ENCODE measurements around the gene MMP21. TPM values are rescaled to one million over a fixed set of nuclear protein-coding genes. Genes with fewer than 3 reads are reported as not detected.
A peak's percentile ranks its signal among the peaks of the same experiment; 100 is the strongest.

MMP21 gene
- total and polyA plus RNA-seq, 10 of the 15 experiments (the other 5 are each of a cell fraction or from before 2014, with no cell fraction given): 0.08 to 0.24 TPM; not detected in 8

DNA sequence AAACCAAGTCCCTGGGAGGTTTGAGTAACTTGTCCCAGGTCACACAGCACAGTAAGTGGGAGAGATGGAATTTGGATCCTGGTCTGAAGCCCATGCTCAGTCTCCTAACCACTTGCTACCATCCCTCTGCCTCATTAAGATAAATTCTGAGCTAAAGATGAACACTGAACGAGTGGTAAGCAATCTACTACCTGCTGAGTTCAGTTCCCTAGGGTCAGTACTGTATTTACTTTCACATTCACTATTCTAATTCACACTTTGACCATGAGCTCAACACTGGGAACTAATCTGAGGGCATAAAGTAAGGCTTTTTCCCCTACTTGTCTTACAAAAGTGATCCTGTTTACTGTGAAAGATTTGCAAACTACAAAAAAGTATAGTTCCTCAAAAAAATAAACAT is 45.1 kb upstream of the MMP21 start:
- H2AFZ ChIP-seq (ENCODE audit: control insufficient read depth, low read depth, low read length): peak overlapping the region; percentile 9
- intact Hi-C loops (cut with micrococcal nuclease; ENCODE audit: unreplicated experiment) (loop anchor here (5.0 kb wide), 1 partner anchor 38 kb away; no protein-coding TSS in a partner anchor), in situ Hi-C loops (cut with MboI) (no loop called here)
- H3K27ac ChIP-seq (ENCODE audit: control insufficient read depth, insufficient read depth): peak overlapping the region; percentile 50
- no peak for TF ChIP-seq MEF2A (IDR thresholded peaks at IDR 0.05; ENCODE audit: insufficient read depth, low read depth, low read length)
- TF ChIP-seq CHD2 (IDR thresholded peaks at IDR 0.05; ENCODE audit: borderline replicate concordance, low read depth, low read length): no peak
- TF ChIP-seq ATF7 (IDR thresholded peaks at IDR 0.05; ENCODE audit: low read depth): 0 out of 2 replicates have a peak, but pooled peaks have one; percentile 21
- TF ChIP-seq MEF2B (IDR thresholded peaks at IDR 0.05; ENCODE audit: partially characterized antibody, poor library complexity, severe bottlenecking): peak; percentile 66
- H3K9me3 ChIP-seq (replicated peaks; ENCODE audit: control insufficient read depth, insufficient read depth, low read length): no peaks in the 10 kb centered on the region
- ChIA-PET CTCF (interaction anchor here (1.0 to 1.4 kb wide), 2 partner anchors 11 to 15 kb away, joined by 3 to 4 read pairs; no protein-coding TSS in a partner anchor), RAD21 (ENCODE audit: unreplicated experiment) (interaction anchor here (0.9 to 1.4 kb wide), 3 partner anchors 27 to 101 kb away, joined by 4 to 10 read pairs (median 5); partner anchors contain the start of gene EDRF1), SMC1A (ENCODE audit: uncharacterized antibody, unreplicated experiment) (interaction anchor here (0.9 to 2.2 kb wide), 6 partner anchors 10 to 62 kb away, joined by 3 to 15 read pairs (median 4); no protein-coding TSS in a partner anchor), POLR2A (no interaction called here)
- no peak for FAIRE-seq
- peak overlapping the region; percentile 86 for H3K4me2 ChIP-seq (ENCODE audit: control insufficient read depth, insufficient read depth)
- peaks cover 49% of the 10 kb centered on the region for H3K79me2 ChIP-seq (ENCODE audit: control insufficient read depth, insufficient read depth, low read length)
- H3K9ac ChIP-seq (ENCODE audit: control insufficient read depth, insufficient read depth, low read length): peak overlapping the region; percentile 10; the same call in 1 of the 2 replicates
- DNase-seq (ENCODE audit: low read depth, low spot score): peak; percentile 23
- H3K4me3 ChIP-seq: peak overlapping the region; percentile 28; the same call in 1 of the 2 replicates
- H3K4me1 ChIP-seq (ENCODE audit: control insufficient read depth, insufficient read depth, low read length): peaks cover 9% of the 10 kb centered on the region; the same call in 1 of the 2 replicates
- H4K20me1 ChIP-seq (ENCODE audit: control insufficient read depth, insufficient read depth): no peaks in the 10 kb centered on the region
- WGBS (ENCODE audit: insufficient coverage, insufficient replicate concordance, low lambda C conversion rate, missing lambda C conversion rate): 0% methylated on average over 1 of the region's 1 CpG
- no peaks in the 10 kb centered on the region for H3K36me3 ChIP-seq (ENCODE audit: control insufficient read depth in 2 of 2, insufficient read depth in 2 of 2, low read length in 1 of 2)
- ATAC-seq: peak; percentile 73
- BruUV-seq (replicated peaks): no TSS peak
- no peaks in the 10 kb centered on the region for H3K27me3 ChIP-seq (replicated peaks in 1 of 2; ENCODE audit: control insufficient read depth in 2 of 2, insufficient read depth in 2 of 2, low read length in 1 of 2)

DNA sequence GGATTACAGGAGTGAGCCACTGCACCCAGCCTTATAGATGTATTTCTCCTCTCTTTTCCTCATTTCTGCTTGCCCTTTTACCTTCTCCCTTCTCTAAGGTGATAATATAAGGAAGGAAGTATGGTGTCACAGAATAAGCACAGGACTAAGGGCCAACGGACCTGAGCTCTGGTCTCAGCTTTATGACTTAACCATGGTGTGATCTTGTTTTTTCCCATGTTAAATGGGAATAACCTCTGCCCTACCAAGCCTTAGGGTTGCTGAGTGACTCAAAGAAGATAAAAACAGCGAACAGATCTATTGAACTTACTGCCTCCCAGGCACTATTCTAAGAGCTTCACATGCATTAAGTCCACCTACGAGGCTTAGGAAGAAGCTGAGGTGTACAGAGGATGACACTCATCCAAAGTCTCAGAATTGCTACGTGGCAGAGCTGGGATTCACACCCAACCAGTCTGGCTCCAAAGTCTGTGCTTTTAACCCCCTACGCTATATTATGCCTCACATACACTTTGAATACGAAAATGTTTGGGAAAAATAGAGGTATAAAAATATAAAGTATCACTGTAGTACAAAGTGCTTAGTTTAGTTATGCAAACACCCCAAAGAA is 41.8 kb upstream of the MMP21 start:
- Histone ChIP-seq H4K20me1 (ENCODE audit: control insufficient read depth, insufficient read depth) (no peaks in the 10 kb centered on the region), H3K79me2 (ENCODE audit: control insufficient read depth, insufficient read depth, low read length) (peaks cover 17% of the 10 kb centered on the region), H3K4me1 (ENCODE audit: control insufficient read depth, insufficient read depth, low read length) (peaks cover 6% of the 10 kb centered on the region; the same call in 1 of the 2 replicates), H2AFZ (ENCODE audit: control insufficient read depth, low read depth, low read length) (no peak overlapping the region), H3K4me3 (no peak overlapping the region), H3K9me3 (replicated peaks; ENCODE audit: control insufficient read depth, insufficient read depth, low read length) (no peaks in the 10 kb centered on the region), H3K4me2 (ENCODE audit: control insufficient read depth, insufficient read depth) (no peak overlapping the region), H3K36me3 (ENCODE audit: control insufficient read depth in 2 of 2, insufficient read depth in 2 of 2, low read length in 1 of 2) (peaks cover 0 to 7% of the 10 kb centered on the region in 2 experiments; a peak in 1 of 4 replicates), H3K9ac (ENCODE audit: control insufficient read depth, insufficient read depth, low read length) (no peak overlapping the region), H3K27me3 (replicated peaks in 1 of 2; ENCODE audit: control insufficient read depth in 2 of 2, insufficient read depth in 2 of 2, low read length in 1 of 2) (no peaks in the 10 kb centered on the region), H3K27ac (ENCODE audit: control insufficient read depth, insufficient read depth) (no peak overlapping the region)
- DNase-seq (ENCODE audit: low read depth, low spot score) (no peak), FAIRE-seq (no peak), ATAC-seq (no peak)
- RAD21 ChIA-PET (ENCODE audit: unreplicated experiment): no interaction called here
- no TSS peak for BruUV-seq (replicated peaks)
- TF ChIP-seq HCFC1 (IDR thresholded peaks at IDR 0.05; ENCODE audit: low read length): no peak
- no peak for TF ChIP-seq ZSCAN29 (IDR thresholded peaks at IDR 0.05)
- TF ChIP-seq, protein P1, sequence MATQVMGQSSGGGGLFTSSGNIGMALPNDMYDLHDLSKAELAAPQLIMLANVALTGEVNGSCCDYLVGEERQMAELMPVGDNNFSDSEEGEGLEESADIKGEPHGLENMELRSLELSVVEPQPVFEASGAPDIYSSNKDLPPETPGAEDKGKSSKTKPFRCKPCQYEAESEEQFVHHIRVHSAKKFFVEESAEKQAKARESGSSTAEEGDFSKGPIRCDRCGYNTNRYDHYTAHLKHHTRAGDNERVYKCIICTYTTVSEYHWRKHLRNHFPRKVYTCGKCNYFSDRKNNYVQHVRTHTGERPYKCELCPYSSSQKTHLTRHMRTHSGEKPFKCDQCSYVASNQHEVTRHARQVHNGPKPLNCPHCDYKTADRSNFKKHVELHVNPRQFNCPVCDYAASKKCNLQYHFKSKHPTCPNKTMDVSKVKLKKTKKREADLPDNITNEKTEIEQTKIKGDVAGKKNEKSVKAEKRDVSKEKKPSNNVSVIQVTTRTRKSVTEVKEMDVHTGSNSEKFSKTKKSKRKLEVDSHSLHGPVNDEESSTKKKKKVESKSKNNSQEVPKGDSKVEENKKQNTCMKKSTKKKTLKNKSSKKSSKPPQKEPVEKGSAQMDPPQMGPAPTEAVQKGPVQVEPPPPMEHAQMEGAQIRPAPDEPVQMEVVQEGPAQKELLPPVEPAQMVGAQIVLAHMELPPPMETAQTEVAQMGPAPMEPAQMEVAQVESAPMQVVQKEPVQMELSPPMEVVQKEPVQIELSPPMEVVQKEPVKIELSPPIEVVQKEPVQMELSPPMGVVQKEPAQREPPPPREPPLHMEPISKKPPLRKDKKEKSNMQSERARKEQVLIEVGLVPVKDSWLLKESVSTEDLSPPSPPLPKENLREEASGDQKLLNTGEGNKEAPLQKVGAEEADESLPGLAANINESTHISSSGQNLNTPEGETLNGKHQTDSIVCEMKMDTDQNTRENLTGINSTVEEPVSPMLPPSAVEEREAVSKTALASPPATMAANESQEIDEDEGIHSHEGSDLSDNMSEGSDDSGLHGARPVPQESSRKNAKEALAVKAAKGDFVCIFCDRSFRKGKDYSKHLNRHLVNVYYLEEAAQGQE (IDR thresholded peaks at IDR 0.05; ENCODE audit: low read depth, low read length): no peak
- no peak for TF ChIP-seq FOS (IDR thresholded peaks at IDR 0.05; ENCODE audit: borderline replicate concordance, extremely low read depth, insufficient read length)
- TF ChIP-seq, protein P2, sequence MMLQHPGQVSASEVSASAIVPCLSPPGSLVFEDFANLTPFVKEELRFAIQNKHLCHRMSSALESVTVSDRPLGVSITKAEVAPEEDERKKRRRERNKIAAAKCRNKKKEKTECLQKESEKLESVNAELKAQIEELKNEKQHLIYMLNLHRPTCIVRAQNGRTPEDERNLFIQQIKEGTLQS (IDR thresholded peaks at IDR 0.05; ENCODE audit: borderline replicate concordance, extremely low read depth, low read depth, low read length): no peak
- TF ChIP-seq FOXK2 (IDR thresholded peaks at IDR 0.05): no peak
- TF ChIP-seq HDGF (IDR thresholded peaks at IDR 0.05): no peak
- no peak for TF ChIP-seq POLR2A (IDR thresholded peaks at IDR 0.05; ENCODE audit: low read depth, low read length)
- TF ChIP-seq CBFB (IDR thresholded peaks at IDR 0.05; ENCODE audit: low read depth): no peak
- 92% methylated on average over 6 of the region's 6 CpGs for WGBS (ENCODE audit: insufficient coverage, insufficient replicate concordance, low lambda C conversion rate, missing lambda C conversion rate)
- SMC1A ChIA-PET (ENCODE audit: uncharacterized antibody, unreplicated experiment): interaction anchor here (1.4 kb wide), 1 partner anchor 12 kb away, joined by 4 read pairs; no protein-coding TSS in a partner anchor
- CTCF ChIA-PET: interaction anchor here (1.0 kb wide), 1 partner anchor 11 kb away, joined by 3 read pairs; no protein-coding TSS in a partner anchor
- POLR2A ChIA-PET: no interaction called here
- in situ Hi-C loops (cut with MboI) (no loop called here), intact Hi-C loops (cut with micrococcal nuclease; ENCODE audit: unreplicated experiment) (no loop called here)
